Measurements from ENCODE around the gene WWOX. TPM values are rescaled to one million over a fixed set of nuclear protein-coding genes. Genes with fewer than 3 reads are reported as not detected.

WWOX gene
- total RNA-seq, 1 experiment from 2014 or later: 18.0 TPM

DNA sequence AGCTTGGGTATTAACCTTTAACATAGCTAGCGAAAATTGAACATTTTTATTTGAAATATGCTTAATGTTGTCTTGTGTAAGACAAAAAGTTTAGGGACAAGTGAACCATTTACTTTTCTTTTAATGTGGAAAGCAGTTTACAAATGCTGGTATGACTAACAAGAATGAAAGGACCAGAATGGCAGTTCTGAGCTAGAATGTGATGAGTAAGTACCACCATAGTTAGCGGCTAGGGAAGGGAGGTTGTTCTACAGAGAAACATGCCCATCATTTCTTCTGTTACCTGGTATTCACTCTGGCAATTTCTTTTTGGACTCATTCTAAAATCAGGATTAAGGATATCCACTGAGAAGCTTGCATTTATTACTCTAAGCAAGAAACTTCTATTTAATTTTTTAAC is 121.1 kb downstream of the WWOX start:
- DNase-seq (ENCODE audit: low read depth): no peak

DNA sequence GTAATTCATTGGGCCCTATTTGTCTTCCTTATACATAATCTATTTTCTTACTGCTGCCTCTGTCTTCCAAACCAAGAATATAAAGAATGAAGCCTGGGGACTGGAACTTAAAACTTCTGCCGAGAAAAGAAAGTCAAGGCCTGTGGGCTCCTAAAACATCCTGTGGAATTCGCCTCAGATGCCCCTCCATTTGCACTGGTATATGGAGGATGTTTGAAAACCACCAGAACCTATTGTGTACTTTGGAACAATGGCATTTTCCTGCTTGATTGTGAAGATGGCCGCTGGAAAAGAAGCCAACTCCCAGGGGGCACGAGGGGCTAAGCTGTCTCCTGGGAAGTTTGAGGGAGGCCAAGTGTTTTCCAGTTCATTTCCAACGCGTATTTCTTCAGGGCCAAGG is 122.4 kb downstream of the WWOX start:
- no peak for DNase-seq (ENCODE audit: low read depth)

DNA sequence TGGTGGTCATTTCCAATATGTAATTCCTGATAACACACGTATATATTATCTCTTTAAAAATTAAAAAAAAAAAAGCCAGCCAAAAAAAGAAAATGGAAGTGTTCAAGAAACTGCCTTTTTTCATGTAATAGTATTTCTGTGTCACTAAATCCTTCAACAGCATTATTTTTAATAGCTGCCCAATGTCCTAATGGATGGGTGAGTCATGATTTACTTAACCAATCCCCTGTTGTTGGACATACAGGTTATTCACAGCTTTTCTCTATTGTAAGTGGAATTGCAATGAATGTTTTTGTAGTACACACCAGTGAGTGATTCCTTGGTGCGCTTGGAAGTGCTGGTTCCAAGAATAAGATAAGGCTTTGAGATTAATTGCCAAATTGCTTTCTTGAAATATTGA is 124.9 kb downstream of the WWOX start:
- DNase-seq (ENCODE audit: low read depth): no peak

DNA sequence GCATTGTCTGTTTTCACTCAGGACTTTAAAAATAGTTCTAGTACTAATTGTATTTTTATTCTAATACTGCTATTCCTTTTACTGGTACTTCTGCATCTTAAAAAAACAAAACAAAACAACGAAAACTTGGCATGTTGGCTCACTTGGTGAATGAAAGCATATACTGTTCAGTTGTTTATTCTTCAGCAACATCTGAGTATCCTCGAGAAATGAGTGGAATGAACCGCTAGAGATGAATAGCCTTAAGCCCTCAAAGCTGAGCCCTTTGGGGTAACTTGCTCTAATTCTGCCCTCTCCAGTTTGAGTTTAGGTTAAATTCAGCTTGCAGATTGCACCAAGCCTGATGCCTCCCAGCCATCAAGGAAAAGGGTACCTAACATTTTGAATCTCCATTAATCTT is 126.5 kb downstream of the WWOX start:
- no peak for DNase-seq (ENCODE audit: low read depth)

DNA sequence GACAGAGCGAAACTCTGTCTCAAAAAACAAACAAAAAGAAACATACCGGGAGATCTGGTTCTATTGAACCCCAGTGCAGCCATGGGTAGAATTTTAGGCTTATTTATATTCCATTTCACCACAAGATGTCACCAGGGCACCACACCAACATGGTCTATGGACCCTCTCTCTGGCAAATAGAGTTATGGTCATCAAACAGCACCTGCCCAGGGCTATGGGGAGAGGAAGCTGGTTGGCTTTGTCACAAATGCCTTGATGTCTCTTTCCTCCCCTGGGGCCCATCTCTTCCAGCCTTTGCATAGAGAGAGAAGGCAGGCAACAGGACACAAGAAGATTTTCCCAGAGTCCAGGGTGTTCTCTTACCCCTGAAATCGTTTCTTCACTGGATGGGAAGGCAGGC is 128.4 kb downstream of the WWOX start:
- DNase-seq (ENCODE audit: low read depth): no peak

DNA sequence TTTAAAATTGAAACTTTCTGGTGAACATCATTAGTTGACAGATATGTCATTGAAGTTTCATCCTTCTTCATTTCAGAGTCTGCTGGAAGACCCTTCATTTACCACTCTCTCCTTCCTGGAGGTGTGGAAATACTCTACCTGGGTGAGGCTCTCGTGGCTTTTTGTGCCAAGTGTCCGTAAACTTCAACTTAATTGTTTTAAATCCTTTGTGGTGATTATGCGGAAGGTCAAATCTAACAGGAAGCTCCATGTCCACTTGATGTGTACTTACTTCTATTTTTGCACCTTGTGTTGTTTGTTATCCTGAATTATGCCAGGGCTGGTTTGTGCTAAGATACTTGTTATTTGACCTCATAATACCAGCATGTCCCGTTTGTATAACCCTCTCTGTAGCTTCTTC is 129.2 kb downstream of the WWOX start:
- DNase-seq (ENCODE audit: low read depth): no peak

DNA sequence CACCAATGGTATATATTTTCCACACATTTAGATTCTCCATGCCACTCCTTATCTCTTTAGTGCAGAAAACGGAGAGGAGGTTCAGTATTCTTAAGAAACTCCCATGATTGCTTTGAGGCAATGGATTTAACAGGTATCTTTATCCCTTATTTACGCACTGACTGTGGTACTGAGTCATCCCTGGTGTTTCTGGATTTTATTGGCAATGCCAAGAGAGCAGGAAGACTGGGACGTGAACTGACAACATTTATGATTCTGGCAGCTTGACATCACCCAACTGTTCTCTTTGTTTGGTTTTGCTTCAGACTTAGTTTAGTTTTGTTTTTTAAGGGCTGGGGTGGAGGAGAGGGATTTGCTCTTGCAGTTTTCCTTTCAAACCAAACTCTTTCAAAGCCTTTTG is 131.4 kb downstream of the WWOX start:
- peak; percentile 18 for DNase-seq (ENCODE audit: low read depth)

DNA sequence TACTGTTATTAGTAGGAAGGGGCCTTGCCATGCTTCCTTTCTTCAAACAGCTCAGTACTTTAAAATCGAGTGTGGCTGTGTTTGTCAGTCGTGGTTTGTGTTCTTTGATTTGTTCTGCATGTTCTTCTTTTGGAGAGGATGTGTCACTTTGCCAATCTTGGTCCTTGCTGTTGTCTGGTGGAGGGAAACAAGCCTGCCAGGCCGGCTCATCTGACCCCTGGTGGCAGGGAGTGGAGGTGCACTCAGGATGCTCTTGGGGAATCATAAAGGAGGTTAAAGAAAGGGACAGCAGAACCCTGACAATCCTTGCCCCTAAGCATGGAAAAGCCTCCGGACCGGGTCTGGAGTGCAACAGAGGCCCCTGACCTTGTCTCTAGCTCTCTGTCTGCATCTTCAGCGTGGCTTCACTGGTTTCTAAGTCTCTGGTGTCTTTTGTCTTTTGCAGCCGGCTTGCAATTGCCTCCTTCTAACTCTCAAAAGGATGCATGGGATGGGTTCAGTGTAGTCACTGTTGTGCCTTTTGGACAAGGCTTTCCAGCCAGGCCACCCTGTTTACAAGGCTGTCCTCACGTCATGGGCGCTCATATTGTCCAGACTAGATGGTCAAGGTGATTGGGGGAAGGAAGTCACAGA is 135.8 kb downstream of the WWOX start:
- DNase-seq (ENCODE audit: low read depth): peak; percentile 68

DNA sequence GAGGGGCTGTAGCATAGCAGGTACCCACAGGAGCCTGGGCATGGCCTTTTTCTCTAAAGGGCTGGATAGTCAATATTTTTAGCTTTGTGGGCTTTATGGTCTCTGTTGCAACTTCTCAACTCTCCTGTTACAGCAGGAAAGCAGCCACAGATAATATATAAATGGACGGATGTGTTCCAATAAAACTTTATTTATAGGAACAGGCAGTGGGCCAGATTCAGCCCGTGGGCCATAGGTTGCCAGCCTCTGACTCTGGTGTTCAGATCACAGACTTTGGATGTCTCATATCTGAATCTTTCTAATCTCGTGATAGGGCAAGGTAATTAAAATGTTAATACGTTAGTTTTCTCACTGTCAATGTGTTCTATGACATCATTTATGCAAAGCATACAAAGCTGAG is 136.4 kb downstream of the WWOX start:
- no peak for DNase-seq (ENCODE audit: low read depth)

DNA sequence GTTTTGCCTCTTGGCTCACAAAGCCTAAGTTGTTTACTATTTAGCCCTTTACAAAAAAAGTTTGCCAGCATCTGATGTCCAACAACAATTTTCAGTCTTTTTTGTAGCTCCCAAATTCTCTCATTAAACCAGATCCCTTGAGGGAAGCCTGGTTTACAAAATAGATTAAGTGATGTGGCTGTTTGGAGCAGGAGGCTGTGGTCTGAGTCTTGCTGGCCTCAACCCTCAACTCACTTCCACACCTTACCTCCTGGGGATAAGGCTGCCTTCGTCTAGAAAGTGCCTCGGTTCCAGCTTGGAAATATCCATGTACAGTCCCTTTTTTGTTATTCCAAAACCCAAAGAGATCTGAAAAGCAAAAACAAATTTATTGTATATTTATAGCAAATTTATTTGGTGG is 138.4 kb downstream of the WWOX start:
- no peak for DNase-seq (ENCODE audit: low read depth)

DNA sequence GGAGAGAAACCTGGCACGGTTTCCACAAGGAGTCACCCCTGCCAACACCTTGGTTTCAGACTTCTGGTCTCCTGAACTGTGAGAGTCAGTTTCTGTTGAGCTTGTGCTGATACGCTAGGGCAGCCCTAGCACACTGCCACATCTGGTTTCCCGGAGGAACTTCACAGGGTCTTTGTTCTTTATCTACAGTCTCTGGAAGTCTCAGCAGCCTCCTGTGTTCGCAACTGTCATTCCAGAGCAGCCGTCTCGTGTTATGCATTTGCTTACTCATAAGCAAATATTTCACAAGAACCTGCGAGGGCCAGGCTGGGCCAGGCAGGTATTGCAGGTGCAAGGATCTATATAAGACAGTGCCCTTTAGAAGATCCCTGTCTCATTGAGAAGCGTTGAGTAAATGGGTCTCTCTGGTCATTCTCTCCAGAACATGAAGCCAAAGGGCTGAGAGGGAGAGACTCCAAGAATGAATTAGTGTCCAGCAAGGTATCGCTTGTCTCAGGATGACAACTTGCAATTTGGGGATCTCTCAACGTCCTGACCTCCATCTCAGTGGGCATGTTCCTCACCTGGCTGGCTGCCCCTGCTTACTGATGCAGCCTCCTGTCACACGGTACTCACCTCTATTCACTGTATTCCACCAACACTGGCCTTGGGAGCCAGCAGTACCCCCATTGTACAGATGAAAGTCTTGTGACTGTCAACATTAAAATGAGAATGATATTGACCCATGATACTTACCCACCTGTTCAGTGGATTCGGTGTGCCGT is 141.2 kb downstream of the WWOX start:
- no peak for DNase-seq (ENCODE audit: low read depth)

DNA sequence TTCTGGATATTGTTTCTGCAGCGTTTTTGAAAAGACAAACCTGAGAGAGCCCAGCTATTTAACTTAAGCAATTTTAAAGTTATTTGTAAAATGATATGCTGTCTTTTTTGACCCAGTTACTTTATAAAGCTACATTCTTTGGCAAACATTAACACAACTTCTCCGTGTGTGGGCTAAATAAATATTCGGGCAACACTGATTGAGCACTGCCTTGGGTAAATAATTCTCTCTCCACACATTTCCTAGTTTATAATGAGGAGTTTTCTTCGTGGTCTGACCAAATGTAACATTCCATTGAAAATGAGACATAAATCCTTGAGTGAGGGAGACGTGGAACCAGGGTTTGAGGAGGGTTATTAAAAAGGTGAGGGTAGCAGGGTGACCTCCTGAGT is 142.8 kb downstream of the WWOX start:
- no peak for DNase-seq (ENCODE audit: low read depth)

DNA sequence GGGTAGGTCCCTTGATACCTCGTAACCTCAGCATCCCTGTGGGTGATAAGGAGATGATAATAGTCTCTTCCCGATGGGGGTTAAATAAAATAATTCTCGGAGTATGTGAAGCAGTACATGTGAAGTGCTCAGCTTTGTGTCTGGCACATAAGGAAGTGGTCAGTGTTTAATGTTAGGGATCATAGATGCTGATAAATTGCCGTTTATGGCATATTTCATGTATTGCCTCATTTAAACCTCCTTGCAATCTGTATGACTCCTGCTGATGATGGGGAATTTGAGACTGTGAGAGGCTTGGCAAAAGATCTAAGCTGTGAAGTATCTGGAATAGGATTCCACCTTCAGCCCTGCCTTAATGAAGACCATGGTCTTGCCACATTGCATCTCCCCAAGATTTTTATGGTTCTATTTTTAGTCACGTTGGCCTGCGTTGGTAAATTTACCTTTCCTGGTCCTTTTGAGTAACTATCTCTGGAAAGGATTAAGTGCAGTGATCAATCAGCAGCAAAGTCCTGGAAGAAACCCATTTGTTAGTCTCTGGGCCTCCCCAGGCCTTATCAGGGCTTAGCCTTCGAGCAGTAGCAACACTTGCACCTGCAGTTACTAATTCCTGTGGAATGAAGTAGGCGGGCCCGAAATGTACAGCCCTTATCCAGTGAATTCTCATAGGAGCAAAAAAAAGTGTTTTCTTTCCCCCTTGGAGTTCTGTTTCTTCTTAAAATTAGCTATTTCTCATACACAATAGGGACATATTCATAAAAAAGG is 144.9 kb downstream of the WWOX start:
- DNase-seq (ENCODE audit: low read depth): no peak

DNA sequence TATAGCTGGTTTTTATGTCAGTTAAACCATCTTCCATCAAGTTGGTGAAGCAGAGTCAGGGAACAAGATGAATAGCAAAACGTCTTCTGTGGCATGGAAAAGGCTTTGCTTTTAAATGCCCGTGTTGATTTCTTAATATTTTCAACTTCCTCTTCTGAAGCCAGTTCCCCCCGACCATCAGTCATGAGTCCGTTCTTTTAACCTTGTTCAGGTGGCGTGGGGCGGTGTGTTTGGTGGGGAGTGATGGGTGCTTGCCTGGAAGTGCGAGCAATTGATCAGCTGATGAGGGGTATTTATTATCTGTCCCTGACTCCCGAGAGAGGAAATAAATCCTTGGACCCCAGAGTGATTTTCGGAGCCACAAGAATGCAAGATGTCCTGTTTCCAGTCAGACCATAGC is 147.1 kb downstream of the WWOX start:
- no peak for DNase-seq (ENCODE audit: low read depth)

DNA sequence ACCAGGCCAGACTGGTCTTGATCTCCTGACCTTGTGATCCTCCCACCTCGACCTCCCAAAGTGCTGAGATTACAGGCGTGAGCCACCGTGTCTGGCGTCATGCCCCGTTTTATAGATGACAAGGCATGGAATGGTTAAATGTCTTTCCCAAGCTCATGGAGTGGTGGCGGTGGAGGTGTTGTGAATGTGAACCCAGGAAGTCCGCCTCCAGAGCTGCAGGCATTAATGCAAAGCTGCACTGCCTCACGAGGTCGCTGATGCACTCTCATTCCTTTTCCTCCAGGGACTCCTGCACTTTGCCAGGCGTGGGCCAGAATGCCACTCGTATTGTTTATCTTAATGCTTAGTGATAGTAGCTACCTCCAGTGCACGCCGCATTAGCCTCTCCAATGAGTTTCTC is 149.6 kb downstream of the WWOX start:
- no peak for DNase-seq (ENCODE audit: low read depth)

DNA sequence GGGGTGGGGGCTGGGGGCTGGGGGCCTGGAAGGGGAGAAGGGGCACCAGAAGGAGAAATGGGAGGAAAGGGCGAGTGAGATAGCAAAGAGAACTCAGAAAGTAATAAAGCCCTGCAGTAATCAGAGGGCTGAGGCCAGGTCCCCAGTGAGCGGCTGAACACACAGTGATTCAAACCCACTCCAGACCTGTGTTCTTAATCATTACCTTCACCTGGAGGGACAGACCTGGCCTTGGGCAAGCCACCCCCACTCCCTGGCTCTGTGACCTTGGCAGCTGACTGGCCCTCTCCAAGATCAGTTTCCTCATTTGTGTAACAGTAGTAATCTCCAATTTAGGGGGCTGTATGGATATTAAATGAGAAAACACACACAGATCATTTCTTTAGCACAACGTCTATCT is 150.4 kb downstream of the WWOX start:
- DNase-seq (ENCODE audit: low read depth): no peak

DNA sequence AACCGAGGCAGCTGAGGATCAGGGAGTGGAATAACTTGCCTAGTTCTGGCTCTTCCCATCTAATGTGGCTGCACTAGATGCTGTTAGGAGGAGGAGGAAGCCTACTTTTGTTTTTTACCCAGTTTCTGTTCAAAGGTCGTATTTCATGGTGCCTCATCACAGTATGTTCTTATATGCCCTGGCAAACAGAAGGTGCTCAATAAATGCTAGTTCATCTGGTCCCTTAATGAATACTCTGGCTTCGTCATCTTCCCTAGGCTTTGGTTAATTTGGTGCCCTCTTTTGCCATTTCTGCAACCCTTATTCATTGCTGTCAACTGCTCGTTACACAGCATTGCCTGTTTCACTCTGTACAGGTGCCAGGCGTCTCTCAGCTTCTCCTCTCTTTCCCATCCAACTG is 151.7 kb downstream of the WWOX start:
- no peak for DNase-seq (ENCODE audit: low read depth)

DNA sequence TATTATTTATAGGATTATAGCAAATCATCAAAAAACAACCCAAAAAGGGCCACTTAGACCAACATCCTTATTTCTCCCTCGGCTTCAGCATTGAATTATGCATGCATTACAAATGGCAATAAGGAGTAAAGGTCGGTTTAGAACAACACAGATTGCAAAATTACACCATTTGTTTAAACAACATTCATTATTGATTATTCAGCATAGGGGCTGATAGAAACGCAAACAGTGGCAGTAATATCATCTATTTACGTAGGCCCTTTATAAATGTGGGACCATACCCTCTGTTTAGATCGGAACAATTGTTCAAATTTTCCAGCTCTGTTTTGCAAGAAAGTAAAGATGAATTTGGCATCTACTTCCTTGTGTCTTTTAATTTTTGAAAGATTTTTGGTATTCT is 153.3 kb downstream of the WWOX start:
- no peak for DNase-seq (ENCODE audit: low read depth)

DNA sequence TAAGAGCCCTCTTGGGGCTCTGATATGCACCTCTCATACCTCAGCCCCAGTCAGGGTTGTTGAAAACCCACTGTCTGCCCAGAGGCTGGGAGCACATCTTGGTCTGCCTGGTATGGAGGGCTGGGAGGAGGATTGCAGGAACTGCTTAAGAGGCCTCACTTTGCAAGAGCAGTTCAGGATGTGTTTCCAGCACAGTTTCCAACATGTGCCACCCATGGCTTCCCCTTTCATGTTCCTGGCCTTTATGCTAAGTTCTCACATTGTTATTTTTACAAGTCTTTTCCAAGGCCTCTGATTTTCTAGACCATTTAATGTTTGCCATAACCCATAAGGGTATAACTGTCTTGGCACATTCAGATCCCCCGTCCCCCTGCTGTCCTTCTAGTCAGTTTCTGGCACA is 155.4 kb downstream of the WWOX start:
- no peak for DNase-seq (ENCODE audit: low read depth)

DNA sequence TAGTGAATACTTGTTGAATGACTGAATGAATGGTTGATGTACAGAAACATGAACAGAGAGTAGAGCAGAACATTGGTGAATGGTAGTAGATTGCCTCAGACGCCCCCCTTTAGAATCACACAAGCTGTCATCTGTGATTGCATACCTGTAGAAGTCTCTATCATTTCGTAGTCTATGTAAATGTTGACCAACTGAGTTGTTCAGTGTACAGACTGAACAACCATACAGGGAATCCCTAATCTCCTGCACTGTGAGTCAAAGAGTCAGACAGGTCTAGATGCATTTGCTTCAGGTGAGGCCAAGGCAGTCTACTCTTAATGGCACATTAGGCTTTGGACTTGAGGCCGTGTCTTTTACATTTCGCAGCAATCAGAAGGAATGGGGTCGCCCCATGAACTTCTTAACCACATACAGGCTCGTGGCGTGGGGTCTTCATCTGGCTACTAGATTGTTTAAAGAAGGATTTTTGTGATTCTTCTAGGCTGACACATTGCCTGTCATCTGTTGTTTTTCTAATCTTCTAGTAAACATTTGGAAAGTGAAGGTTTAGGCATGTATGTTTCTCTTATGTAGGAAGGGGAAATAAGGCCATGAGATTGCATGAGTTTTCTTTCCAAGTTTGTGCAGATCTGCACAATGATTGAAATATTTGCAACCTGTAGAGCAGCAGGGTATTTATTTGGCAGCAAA is 157.4 kb downstream of the WWOX start:
- no peak for DNase-seq (ENCODE audit: low read depth)

DNA sequence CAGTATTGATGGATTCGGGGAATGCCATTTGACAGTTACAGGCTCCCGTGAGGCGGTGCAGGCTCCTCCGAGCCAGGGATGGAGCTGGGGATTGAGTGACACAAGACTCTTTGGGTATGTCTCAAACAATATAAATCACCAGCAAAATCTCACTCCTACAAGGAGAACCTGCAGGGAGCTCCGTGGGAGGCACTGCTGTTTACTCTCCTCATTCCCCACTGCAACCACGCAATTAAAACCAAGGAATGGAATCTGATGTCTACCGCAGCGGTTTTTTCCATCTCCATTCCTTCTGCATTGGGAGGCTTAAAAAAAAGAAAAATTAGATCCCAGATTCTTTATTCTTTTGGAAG is 157.9 kb downstream of the WWOX start:
- no peak for DNase-seq (ENCODE audit: low read depth)

DNA sequence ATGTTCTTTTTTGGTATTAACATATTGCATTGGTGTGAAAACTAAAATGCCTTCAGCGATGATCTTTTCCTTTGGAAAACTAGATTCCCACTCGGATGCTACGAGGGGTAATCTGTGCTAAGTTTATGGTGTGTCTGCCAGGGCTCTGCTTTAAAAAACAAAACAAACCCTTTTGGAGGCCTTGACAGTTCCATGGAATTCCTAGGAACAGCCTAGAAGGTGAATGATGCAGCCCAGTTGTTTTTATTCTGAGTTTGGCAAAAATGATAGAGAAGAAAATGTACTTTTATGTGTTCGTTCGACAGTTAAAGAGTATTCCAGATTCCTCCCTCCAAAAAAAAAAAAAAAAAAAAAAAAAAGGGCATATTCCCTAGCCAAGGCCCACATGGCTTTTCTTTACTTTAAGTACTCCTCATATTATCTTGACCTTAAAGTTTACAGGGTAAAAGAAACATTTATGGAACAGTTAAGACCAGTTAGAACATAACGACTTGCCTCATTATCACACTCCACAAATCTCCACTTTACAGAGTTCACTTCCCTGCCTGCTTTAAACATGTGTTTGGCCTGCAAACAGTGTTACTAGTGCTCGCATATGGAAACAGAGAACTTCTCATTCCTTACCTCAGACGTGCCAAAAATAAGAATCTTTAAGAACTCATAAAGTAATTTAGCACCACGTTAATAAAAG is 159.1 kb downstream of the WWOX start:
- DNase-seq (ENCODE audit: low read depth): no peak
